ENCODE data around the gene ZNF674.

DNA sequence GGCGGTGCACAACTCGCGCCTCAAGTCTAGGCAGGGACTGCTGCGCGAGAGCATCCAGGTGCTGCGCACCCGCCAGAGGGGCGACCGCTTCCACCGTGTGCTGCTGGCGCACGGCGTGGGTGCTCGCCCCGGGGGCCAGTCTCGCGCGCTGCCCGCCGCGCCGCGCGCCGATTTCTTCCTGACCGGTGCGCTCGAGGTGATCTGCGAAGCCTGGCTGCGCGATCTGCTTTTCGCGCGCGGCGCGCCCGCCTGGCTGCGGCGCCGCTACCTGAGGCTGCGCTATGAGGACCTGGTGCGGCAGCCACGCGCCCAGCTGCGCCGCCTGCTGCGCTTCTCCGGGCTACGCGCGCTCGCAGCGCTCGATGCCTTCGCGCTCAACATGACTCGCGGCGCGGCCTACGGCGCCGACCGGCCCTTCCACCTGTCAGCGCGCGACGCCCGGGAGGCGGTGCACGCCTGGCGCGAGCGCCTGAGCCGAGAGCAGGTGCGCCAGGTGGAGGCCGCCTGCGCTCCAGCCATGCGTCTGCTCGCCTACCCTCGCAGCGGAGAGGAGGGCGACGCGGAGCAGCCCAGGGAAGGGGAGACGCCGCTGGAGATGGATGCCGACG lies 29.7 kb upstream of the ZNF674 start:
- no peak for TF ChIP-seq POLR2AphosphoS5 (IDR thresholded peaks at IDR 0.05; ENCODE audit: borderline replicate concordance, low read depth, low read length)
- TF ChIP-seq EZH2 (IDR thresholded peaks at IDR 0.05) = no peak
